SK-N-SH (cell line): ENCODE measurements around the gene ZBTB6.

Source experiments
- EP300 ChIP-seq, 2 experiments: IDR thresholded peaks; 2 replicates each; pipeline versions ENCODE4 v1.4.0 to v1.6.1; 2012; ENCODE audit warnings: borderline replicate concordance in 1 of 2, low read depth in 1 of 2, low read length in 1 of 2
- EZH2phosphoT487 ChIP-seq: fragments of 200-600 bp; sonication (generic); IDR thresholded peaks from 2 replicates; pipeline ENCODE4 v1.6.1; 2017; ENCODE audit warnings: low read depth, mixed run types, mild to moderate bottlenecking, antibody characterized with exemption, moderate library complexity, borderline replicate concordance
- JUND ChIP-seq: IDR thresholded peaks from 2 replicates; pipeline ENCODE4 v1.4.0; 2012
- POLR2AphosphoS5 ChIP-seq: IDR thresholded peaks from 2 replicates; pipeline ENCODE4 v1.6.1; 2012; ENCODE audit warnings: low read depth, low read length
- RAD21 ChIP-seq: IDR thresholded peaks from 2 replicates; pipeline ENCODE4 v1.6.1; 2012; ENCODE audit warnings: mild to moderate bottlenecking, low read length
- RFX5 ChIP-seq: IDR thresholded peaks from 2 replicates; pipeline ENCODE4 v1.6.1; 2012; ENCODE audit warnings: mild to moderate bottlenecking, improper control_type of control experiment, low read length
- SIN3A ChIP-seq: IDR thresholded peaks from 2 replicates; pipeline ENCODE4 v1.6.1; 2012; ENCODE audit warnings: low read depth, mild to moderate bottlenecking, low read length, moderate library complexity, borderline replicate concordance
- SMC3 ChIP-seq: IDR thresholded peaks from 2 replicates; pipeline ENCODE4 v1.6.1; 2012; ENCODE audit warnings: low read depth, low read length, improper control_type of control experiment
- TCF12 ChIP-seq: IDR thresholded peaks from 2 replicates; pipeline ENCODE4 v1.4.0; 2012
- TEAD4 ChIP-seq: IDR thresholded peaks from 2 replicates; pipeline ENCODE4 v1.4.0; 2012; ENCODE audit warnings: mild to moderate bottlenecking, borderline replicate concordance; ENCODE audit not compliant: insufficient read depth
- YY1 ChIP-seq: IDR thresholded peaks from 2 replicates; pipeline ENCODE4 v1.4.0; 2012; ENCODE audit warnings: low read depth, mild to moderate bottlenecking
- TF ChIP-seq, protein P1 (sequence below): IDR thresholded peaks from 2 replicates; pipeline ENCODE4 v1.6.1; 2012; ENCODE audit warnings: mild to moderate bottlenecking, low read depth, low read length, moderate library complexity
- TF ChIP-seq, protein P2 (sequence below): fragments of 200-600 bp; sonication (generic); IDR thresholded peaks from 2 replicates; pipeline ENCODE4 v1.6.1; 2017; ENCODE audit warnings: antibody characterized with exemption, mild to moderate bottlenecking, moderate library complexity

DNA sequence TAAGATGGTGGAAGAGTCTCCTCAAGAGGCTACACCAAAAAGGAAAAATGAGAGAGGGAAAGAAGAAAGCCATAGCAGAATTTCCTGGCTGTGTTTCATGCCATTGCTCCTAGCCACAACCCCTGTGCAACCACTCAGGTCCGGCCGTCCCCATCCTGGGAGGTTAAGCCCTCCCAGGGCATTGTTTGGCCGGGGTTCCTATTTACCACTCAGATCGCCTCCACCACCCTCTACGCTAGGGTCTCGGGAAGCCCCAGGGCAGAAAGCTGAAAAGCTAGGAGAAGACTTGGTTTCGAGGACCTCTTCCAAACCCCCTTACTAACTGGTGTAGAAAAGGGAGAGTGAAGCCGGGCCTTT, 8.7 kb downstream of the ZBTB6 start:
- peak; percentile 32; the same call in 1 of the 2 replicates for TF ChIP-seq POLR2AphosphoS5
- TF ChIP-seq, protein P1, sequence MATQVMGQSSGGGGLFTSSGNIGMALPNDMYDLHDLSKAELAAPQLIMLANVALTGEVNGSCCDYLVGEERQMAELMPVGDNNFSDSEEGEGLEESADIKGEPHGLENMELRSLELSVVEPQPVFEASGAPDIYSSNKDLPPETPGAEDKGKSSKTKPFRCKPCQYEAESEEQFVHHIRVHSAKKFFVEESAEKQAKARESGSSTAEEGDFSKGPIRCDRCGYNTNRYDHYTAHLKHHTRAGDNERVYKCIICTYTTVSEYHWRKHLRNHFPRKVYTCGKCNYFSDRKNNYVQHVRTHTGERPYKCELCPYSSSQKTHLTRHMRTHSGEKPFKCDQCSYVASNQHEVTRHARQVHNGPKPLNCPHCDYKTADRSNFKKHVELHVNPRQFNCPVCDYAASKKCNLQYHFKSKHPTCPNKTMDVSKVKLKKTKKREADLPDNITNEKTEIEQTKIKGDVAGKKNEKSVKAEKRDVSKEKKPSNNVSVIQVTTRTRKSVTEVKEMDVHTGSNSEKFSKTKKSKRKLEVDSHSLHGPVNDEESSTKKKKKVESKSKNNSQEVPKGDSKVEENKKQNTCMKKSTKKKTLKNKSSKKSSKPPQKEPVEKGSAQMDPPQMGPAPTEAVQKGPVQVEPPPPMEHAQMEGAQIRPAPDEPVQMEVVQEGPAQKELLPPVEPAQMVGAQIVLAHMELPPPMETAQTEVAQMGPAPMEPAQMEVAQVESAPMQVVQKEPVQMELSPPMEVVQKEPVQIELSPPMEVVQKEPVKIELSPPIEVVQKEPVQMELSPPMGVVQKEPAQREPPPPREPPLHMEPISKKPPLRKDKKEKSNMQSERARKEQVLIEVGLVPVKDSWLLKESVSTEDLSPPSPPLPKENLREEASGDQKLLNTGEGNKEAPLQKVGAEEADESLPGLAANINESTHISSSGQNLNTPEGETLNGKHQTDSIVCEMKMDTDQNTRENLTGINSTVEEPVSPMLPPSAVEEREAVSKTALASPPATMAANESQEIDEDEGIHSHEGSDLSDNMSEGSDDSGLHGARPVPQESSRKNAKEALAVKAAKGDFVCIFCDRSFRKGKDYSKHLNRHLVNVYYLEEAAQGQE, result no peak
- no peak for TF ChIP-seq EZH2phosphoT487
- TF ChIP-seq, protein P2, sequence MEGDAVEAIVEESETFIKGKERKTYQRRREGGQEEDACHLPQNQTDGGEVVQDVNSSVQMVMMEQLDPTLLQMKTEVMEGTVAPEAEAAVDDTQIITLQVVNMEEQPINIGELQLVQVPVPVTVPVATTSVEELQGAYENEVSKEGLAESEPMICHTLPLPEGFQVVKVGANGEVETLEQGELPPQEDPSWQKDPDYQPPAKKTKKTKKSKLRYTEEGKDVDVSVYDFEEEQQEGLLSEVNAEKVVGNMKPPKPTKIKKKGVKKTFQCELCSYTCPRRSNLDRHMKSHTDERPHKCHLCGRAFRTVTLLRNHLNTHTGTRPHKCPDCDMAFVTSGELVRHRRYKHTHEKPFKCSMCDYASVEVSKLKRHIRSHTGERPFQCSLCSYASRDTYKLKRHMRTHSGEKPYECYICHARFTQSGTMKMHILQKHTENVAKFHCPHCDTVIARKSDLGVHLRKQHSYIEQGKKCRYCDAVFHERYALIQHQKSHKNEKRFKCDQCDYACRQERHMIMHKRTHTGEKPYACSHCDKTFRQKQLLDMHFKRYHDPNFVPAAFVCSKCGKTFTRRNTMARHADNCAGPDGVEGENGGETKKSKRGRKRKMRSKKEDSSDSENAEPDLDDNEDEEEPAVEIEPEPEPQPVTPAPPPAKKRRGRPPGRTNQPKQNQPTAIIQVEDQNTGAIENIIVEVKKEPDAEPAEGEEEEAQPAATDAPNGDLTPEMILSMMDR, result no peak
- no peak for TF ChIP-seq RFX5
- no peak for TF ChIP-seq JUND
- no peak for TF ChIP-seq EP300 (IDR thresholded peaks at IDR 0.05; ENCODE audit: borderline replicate concordance in 1 of 2, low read depth in 1 of 2, low read length in 1 of 2)
- TF ChIP-seq TEAD4, result no peak
- no peak for TF ChIP-seq YY1
- no peak for TF ChIP-seq TCF12
- TF ChIP-seq SIN3A, result 0 out of 2 replicates have a peak, but pooled peaks have one; percentile 48
- TF ChIP-seq RAD21, result no peak
- TF ChIP-seq SMC3, result no peak
